ENCODE measurements around the gene ST6GALNAC3. TPM values are rescaled to one million over a fixed set of nuclear protein-coding genes. Genes with fewer than 3 reads are reported as not detected.
"Not testable (repeated sequence)": the region's sequence is repeated elsewhere in the genome, so short reads cannot be mapped to it uniquely, and the experiment has no call there.

Gene ST6GALNAC3
- 10 to 100 TPM; 10.5 to 13.3 TPM for total RNA-seq
- long read RNA-seq, partial matches to known transcripts: 0 of 5 reads
- long read RNA-seq, other reads (novel, unspliced or antisense): 5 of 5 reads

DNA sequence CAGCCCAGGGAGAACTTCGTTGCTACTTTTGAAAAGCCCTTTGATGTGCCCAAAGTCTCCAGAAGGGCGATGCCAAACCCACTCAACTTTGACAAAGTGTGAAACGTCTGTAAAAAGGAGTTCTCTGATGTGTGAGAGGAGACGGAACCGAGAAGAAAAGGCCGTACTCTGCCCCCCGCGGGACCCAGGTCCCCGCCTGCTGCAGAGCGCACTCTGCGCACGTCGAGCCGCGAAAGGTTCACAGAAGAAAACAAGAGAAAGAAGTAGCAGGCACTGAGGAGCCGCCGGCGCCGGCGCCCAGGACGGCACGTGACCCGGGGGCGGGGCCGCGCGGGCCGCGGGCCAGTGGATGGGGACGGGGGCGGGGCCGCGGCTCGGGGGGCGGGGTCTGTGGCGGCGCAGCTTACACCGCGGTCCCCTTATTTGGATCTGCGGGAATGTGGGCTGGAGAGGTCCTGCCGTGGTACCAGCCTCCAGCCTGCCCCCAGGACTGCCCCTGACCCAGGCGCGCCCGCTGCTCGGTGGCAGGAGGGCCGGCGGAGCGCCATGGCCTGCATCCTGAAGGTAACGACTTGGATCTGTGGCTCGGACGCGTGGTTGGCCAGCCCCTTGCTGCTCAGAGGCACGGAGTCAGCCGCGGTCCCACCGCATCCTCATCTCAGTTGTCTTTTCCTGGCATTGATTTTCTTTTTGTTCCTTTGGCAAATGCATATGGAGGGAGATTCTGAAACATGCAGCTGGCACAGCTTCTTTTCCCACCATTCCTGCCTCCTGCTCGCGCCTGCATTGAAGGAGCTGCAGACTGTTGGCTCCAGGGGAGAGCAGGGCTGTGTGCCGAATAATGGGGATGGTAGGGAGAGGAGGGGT, at the start of gene ST6GALNAC3:
ST6GALNAC3 (plus strand) TSS at position 426 of the 867 bp plus-strand sequence.
- ATAC-seq (peak; percentile 97), DNase-seq (peak; percentile 75 to 85)

DNA sequence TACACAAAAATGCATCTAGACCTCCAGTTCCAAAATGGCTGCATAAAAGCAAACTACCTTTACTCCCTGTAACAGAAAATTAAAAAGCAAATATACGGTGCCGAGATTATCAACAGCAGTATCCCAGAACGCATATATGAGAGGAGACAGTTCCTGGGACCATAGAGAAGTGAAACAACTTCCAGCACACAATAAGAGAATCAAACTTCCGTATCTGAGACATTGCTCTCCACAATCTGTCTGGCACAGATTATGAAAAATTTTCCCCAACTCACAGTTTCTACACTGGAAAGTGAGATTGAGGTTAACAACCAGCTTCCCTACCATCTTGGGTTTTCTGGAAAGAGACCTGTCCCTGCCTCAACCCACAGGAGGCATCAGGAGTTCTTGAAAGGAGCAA, 47.2 kb upstream of the ST6GALNAC3 start:
- ATAC-seq (no peak), DNase-seq (no peak)
- intact Hi-C loops (cut with DNase I, micrococcal nuclease): no loop called here

More for the DNA sequence above, at the start of gene ST6GALNAC3:
- intact Hi-C loops (cut with DNase I, micrococcal nuclease): no loop called here

DNA sequence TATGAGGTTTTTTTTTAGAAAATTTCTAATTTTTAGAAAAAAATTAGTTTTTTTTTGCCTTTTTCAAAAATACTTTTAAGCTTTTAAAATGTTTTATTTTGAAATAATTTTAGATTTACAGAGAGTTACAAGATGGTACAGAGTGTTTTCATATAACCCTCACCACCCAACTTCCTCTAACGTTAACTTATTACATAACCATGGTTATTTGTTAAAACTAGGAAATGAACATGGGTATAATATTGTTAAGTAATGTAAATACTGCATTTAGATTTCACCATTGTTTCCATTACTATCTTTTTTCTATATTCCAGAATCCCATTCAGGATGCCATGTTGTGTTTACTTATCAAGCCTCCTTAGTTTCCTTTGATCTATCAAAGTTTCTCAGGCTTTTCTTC, 45.2 kb upstream of the ST6GALNAC3 start:
- no peak for DNase-seq
- ATAC-seq: no peak
- intact Hi-C loops (cut with DNase I, micrococcal nuclease): no loop called here

DNA sequence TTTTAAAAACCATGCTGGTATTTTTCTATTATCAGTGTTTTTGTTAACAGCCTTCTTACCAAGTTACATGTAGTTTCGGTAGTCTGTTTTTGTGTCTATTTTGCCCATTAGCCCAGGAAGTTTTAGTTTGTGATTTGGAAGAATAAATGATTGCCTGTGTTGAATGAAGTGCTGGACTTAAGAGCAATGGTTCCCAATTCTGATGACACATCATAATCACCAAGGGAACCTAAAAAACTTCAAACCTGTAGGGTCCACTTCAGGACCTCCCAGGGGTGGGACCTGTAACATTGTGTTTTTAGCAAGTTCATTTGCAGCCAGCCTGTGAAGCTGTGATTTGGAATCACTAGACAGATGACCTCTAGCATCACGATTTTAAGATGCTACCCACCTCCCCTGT, 43.0 kb upstream of the ST6GALNAC3 start:
- ATAC-seq: no peak
- DNase-seq: no peak
- intact Hi-C loops (cut with DNase I, micrococcal nuclease): loop anchor here in 1 of 2 donors (10.0 kb wide), 1 partner anchor 113 kb away; no protein-coding TSS in a partner anchor

DNA sequence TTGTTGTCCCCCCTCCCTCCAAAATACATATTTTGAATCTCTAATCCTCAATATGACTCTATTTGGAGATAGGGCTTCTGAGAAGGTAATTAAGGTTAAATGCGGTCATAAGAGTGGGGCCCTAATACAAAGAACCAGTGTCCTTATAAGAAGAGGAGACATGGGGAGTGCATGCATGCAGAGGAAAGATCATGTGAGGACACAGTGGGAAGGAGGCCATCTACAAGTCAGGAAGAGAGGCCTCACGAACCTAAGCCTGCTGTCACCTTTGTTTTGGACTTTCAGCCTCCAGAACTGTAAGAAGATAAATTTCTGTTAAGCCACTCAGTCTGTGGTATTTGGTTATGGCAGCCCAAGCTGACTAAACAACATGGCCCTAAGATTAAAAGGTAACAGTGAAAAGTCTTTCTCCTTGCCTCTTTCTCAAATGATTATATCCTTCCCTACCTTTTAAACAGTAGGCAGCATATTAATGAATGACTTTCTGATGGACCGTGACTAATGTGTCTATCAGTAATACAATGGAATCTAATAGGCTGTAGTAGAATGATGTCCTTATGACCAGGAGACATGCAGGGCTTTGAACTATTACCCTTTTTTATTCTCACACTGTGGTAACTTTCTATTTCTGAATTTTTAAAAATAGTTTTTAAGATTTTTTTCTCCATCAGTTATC, 40.6 kb upstream of the ST6GALNAC3 start:
- no peak for ATAC-seq
- intact Hi-C loops (cut with DNase I, micrococcal nuclease): loop anchor here in 1 of 2 donors (10.0 kb wide), 1 partner anchor 111 kb away; no protein-coding TSS in a partner anchor
- no peak for DNase-seq

DNA sequence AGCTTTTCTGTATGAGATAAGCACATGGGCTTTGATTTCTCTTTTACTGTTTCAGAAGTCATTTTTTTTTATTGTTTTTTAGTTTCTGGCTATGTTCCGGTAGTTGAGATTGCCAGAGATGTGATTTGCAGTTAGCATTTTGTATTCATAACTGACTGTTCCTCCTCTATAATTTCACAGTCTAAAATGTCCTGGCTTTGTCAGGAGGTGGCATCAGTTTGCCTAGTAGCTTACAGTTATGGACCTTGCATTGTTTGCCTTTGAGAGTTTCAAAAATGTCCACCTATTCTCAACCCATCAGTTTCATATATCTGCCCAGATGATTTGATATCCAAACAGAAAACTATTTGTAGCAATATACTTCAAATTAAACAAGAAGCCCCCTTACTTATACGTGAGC, 39.5 kb upstream of the ST6GALNAC3 start:
- intact Hi-C loops (cut with DNase I, micrococcal nuclease): loop anchor here in 1 of 2 donors (10.0 kb wide), 1 partner anchor 110 kb away; no protein-coding TSS in a partner anchor
- ATAC-seq (no peak), DNase-seq (no peak)

DNA sequence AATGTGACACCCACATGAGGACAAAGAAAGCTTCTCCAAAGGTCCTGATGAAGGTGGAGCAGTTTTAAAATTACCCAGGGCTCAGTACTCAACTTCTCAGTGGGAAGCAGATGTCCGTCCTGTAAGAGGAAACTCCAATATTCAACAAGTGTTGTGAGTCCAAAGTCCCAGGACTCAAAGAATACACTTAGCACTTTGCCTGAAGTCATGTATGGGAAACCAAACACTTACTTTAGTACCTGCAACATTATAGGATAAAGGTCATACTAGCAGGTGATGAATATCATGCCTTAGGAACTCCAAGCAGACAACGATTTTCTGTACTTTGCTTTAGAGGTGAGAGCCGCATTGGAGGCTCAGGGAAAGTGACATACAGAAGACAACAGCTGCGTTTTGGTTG, 37.2 kb upstream of the ST6GALNAC3 start:
- DNase-seq (no peak), ATAC-seq (peak; percentile 91)
- intact Hi-C loops (cut with DNase I, micrococcal nuclease): loop anchor here in 1 of 2 donors (10.0 kb wide), 1 partner anchor 107 kb away; no protein-coding TSS in a partner anchor

DNA sequence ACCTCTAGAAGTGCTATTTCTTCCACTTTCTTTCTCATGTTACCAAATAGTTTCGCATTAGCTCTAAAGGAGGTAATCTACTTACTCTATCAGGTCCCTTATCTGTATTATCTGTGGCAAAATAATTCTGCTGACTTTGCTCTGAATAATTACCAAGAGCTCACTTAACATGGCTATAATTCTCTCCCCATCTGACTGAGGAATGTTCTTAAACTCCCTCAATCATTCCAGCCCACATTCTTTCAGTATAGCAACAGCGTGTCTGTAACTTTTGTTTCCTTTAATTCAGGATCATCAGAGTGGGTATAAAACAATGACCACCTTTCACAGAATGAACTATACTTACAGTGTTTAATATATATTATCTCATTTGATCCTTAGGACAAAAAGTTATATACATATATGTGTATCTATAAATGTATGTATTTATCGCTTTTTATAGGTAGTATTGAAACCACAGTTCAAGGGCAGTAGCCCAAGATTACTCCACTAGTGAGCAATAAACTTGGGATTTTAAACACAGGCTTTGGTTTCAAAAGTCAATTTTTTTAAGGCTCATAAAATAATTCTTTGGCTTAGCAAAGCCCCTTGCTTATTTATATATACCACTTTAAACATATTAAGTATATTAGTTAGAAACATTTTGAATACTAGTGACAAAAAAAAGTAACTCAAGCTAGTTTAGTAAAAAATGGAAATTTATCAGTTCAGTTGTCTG, 36.1 kb upstream of the ST6GALNAC3 start:
- DNase-seq (no peak), ATAC-seq (peak; percentile 49)
- intact Hi-C loops (cut with DNase I, micrococcal nuclease): loop anchor here in 1 of 2 donors (10.0 kb wide), 1 partner anchor 106 kb away; no protein-coding TSS in a partner anchor

DNA sequence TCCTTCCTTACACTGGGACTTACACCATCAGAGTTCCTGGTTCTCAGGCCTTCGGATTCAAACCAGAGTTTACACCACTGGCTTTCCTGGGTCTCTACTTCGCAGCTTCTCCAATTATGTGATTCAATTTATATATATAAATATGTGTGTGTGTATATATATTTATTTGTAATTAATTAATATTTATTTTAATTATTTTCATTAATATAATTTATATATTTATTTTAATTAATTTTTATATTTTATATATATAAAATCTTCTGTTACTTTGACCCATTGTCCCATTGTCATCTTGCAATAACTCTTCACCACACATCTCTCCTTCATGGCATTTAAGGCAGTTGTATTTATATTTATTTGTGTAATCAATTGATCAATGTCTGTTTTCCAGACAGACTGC, 28.4 kb upstream of the ST6GALNAC3 start:
- DNase-seq (no peak), ATAC-seq (no peak)
- intact Hi-C loops (cut with DNase I, micrococcal nuclease): no loop called here

DNA sequence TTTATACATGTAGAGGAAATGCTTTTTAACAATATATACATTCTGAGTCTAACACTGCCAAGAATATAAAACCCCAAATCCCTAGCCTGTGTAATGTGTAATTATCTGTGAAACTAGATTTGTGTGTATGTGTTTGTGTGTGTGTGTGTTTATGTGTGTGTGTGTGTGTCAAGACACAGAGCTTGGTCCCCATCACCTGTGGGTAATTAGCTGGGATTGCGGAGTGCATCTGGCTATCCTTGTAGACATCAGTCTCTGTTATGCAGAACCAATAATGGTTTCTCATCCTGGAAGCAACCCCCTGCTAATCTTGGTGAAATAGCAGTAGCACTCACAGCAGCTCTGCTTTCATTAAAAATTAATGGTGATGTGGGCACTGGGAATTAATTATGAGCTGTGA, 26.3 kb upstream of the ST6GALNAC3 start:
- intact Hi-C loops (cut with DNase I, micrococcal nuclease): no loop called here

DNA sequence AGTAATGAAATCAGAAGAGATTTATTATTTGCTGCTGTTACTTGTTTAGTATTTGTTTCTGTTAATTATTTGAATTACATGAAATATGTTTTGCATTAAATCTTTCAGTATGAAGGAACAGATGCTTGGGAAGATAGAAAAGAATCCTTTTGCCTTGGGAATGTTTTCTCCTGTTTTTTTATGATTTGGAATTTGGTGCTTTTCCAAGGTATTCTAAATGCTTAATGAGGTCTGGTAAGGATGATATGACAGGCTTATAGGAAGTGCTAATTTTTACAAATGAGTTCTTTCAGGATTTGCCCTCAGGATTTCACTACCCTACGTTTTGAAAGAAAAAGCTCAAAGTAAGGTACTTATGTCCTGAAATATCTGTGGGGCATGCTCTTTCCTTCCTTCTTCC, 25.6 kb upstream of the ST6GALNAC3 start:
- ATAC-seq: no peak
- DNase-seq: no peak
- intact Hi-C loops (cut with DNase I, micrococcal nuclease): no loop called here

More for the DNA sequence above, 26.3 kb upstream of the ST6GALNAC3 start:
- ATAC-seq (no peak), DNase-seq (no peak)

DNA sequence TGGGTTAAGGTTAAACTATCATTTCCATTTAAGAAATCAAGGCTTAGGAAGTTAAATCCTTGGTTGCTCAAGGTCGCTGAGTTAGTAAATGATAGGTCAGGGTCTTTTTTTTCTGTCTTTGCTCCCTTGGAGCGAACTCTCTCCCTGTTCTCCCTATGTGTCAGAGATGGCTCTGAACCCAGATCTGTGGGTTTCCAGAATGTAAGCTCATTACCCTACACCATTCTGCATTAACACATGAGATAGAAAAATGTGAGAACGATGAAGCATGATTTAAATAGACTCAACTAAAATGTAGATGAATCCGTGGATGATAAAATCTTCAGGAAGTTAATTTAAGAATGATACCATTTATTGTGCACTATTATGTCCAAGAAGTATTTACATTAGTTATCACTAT, 25.0 kb upstream of the ST6GALNAC3 start:
- no peak for ATAC-seq

DNA sequence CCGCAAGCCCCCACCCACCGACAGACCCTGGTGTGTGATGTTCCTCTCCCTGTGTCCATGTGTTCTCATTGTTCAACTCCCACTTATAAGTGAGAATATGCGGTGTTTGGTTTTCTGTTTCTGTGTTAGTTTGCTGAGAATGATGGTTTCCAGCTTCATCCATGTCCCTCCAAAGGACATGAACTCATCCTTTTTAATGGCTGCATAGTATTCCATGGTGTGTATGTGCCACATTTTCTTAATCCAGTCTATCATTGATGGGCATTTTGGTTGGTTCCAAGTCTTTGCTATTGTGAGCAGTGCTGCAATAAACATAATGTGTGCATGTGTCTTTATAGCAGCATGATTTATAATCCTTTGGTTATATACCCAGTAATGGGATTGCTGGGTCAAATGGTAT, 24.5 kb upstream of the ST6GALNAC3 start:
- ATAC-seq; DNase-seq; intact Hi-C loops (cut with DNase I, micrococcal nuclease): not testable (repeated sequence)

More for the DNA sequence above, 25.0 kb upstream of the ST6GALNAC3 start:
- no peak for DNase-seq
- intact Hi-C loops (cut with DNase I, micrococcal nuclease): no loop called here

DNA sequence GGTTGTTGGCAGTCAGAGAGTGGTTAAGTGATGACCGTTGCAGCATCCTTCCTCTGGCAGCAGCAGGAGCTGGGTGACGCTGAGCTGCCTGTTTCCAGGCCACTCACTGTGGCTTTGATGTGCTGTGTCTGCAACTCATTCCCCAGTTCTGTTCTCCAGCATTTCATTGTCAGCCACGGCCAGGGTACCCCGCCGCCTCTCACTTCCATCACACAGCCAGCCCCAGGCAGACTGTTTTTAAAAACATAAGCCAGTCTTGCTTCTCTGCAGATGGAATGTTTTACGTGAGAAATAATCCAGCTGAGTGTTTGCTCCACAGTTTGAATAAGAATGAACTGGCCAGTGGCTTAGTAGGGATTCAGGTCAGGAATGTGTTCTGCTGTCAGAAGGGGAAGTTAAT, 21.5 kb upstream of the ST6GALNAC3 start:
- ATAC-seq (no peak), DNase-seq (no peak)
- intact Hi-C loops (cut with DNase I, micrococcal nuclease): no loop called here

DNA sequence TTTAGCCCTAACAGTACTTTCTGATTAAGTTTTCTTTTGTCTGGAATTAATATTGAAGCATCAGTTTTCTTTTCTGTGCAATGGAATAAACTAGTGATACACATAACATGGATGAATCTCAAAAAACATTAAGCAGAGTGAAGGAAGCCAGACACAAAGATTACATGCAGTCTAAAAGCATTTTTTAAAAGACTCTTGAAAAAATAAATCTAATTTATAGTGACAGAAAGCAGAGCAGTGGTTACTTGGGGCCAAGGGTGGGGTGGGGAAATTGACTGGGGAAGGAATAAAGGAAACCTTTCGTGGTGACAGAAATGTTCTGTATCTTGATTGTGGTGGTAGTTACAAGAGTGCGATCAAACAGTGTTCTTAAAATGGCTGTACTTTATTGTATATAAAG, 20.2 kb upstream of the ST6GALNAC3 start:
- intact Hi-C loops (cut with DNase I, micrococcal nuclease): no loop called here
- ATAC-seq: no peak
- no peak for DNase-seq

DNA sequence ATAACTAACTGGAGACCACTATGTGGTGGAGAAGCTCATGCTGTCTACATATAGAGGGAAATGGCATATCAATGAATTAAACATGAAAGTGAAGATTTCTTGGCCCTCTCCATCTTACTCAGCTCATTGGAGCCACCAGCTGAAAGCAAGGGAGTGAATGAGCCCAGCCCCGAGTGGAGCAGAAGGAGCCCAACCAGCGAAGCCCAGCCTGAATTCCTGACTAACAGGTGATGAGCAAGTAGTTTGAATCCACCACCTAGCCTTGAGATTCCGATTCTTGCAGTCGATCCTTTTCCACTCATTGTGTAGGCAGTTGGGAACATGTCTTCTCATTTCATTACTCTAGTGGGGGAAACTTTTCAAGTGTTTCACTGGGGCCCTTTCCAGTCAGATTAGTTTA, 18.6 kb upstream of the ST6GALNAC3 start:
- ATAC-seq: no peak
- intact Hi-C loops (cut with DNase I, micrococcal nuclease): no loop called here
- no peak for DNase-seq

DNA sequence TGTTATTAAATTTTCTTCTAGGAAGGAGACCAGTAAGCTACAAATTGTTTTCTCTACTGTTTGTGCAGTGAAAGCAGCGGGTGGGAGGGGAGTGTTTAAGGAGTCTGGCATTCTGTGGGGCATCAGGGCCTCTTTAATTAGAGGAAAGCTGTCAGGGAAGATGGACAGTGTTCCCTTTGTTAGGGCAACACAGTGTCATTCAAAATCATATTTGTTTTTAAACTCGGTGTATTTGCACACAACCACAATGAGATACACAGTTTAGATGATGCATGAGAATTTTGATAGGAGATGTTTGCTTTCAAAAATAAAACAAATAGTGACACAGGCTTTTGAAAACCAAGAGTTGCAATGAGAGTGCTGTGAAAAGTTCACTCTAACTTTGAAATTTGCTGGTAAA, 15.1 kb upstream of the ST6GALNAC3 start:
- ATAC-seq (no peak), DNase-seq (no peak)
- intact Hi-C loops (cut with DNase I, micrococcal nuclease): no loop called here

DNA sequence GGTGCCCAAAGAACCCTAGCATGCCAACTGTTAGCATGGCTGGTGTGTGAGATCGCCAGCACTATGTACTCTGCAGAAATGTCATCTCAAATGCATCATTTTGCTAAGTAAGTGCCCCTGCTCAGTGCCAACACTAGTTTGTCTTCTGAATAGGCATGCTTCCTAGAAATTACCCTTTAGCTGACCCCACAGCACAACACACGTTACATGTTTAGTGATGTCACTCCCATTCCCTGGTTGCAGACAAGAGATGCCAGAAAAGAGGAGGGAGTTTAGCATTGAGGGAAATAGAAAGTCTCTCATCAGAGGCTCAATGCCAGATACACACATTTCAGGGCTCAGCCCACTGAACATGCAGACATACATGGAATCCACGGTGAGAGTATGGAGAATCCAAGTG, 9.3 kb upstream of the ST6GALNAC3 start:
- intact Hi-C loops (cut with DNase I, micrococcal nuclease): no loop called here
- DNase-seq: no peak
- ATAC-seq: no peak

DNA sequence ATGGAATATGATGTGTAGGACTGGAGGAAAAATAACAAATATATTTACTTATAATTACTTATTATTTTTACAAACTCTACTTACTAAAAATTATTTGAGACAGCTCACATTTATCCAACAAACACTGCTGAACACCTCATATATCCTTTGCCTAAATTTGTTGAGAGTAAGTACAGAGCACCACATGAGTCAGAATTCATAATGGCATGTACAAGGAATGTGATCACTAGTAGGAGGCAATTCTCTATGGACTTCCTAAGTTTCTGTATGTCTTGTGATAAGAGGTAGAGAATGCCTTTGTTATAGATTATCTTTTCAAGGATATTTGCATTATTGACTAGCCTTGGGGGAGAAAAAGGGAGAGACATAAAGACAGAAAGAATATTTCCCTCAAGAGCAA, 8.2 kb upstream of the ST6GALNAC3 start:
- no peak for DNase-seq
- ATAC-seq: no peak
- intact Hi-C loops (cut with DNase I, micrococcal nuclease): no loop called here
